Calu3 (cell line): Measurements from ENCODE around the gene CREBRF. TPM values are rescaled to one million over a fixed set of nuclear protein-coding genes. Genes with fewer than 3 reads are reported as not detected.
"Not testable (repeated sequence)": the region's sequence is repeated elsewhere in the genome, so short reads cannot be mapped to it uniquely, and the experiment has no call there.

Experiments
- BruUV-seq: library from RNA; stranded (reverse); fragments of 400-500 nt; replicated peaks from 2 replicates; lab custom pipeline; 2021; lab: Mats Ljungman, UMichigan
- CTCF ChIA-PET: fragments of 300-600 bp; sonication (Branson Sonifier 250); formaldehyde crosslinking; loops from one replicate; lab custom pipeline; 2022; ENCODE audit warnings: antibody characterized with exemption; lab: Charles Lee
- DNase-seq: peaks from one replicate; pipeline ENCODE4 v3.0.0; 2022
- H3K27ac Mint-ChIP-seq: one replicate; pipeline ENCODE4 v1.8.0; 2022; ENCODE audit warnings: mixed read lengths; ENCODE audit not compliant: unreplicated experiment
- H3K27me3 Mint-ChIP-seq: one replicate; pipeline ENCODE4 v1.8.0; 2022; ENCODE audit warnings: mixed read lengths; ENCODE audit not compliant: unreplicated experiment
- H3K36me3 Mint-ChIP-seq: one replicate; pipeline ENCODE4 v1.8.0; 2022; ENCODE audit warnings: mild to moderate bottlenecking, moderate library complexity, mixed read lengths; ENCODE audit not compliant: insufficient read depth, unreplicated experiment
- H3K4me1 Mint-ChIP-seq: one replicate; pipeline ENCODE4 v1.8.0; 2022; ENCODE audit warnings: mild to moderate bottlenecking, low read depth, mixed read lengths; ENCODE audit not compliant: unreplicated experiment
- H3K4me3 Mint-ChIP-seq: one replicate; pipeline ENCODE4 v1.8.0; 2022; ENCODE audit warnings: mild to moderate bottlenecking, low read depth, moderate library complexity, mixed read lengths; ENCODE audit not compliant: unreplicated experiment
- H3K9me3 Mint-ChIP-seq: one replicate; pipeline ENCODE4 v1.8.0; 2022; ENCODE audit warnings: low read depth, mixed read lengths; ENCODE audit not compliant: unreplicated experiment
- intact Hi-C: fragments of 100-400 bp; cut with micrococcal nuclease; formaldehyde crosslinking; loops from one replicate; pipeline ENCODE4 v1.10.0; 2022; ENCODE audit not compliant: unreplicated experiment
- total RNA-seq: library from RNA; stranded (reverse); gene quantifications from 2 replicates; pipeline ENCODE4 v1.2.3, GENCODE V29; 2022
- TF ChIP-seq, protein P1 (sequence below): fragments of 200-600 bp; IDR thresholded peaks from one replicate; pipeline ENCODE4 v1.8.0; 2022; ENCODE audit warnings: antibody characterized with exemption; ENCODE audit not compliant: unreplicated experiment

The CREBRF gene
- total RNA-seq, 1 experiment from 2014 or later = 18.2 TPM

DNA sequence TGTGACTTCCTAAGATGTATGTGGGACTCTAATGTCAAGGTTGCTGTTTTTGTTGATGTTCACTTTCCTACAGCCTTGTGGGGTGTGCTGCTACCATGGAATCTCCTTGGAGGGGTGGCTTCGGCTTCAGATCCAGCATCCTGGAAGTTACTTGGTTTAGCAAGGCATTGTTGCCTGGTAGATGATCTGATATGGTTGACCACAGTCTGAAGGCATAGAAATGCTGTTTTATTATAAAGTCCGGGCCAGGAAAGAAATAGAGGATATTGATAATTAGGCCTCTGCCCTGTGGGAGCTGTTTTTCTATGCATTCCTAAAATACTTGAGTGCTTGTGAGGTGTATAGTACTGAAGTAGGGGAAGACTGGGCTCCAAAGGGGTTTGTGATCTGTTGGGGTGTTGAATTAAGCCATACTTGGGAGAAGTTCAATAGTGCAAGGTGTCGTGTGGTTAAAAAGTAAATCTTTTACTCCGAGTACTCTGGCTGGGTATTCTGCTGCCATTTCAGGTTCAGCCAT lies 27.3 kb upstream of the CREBRF start:
- DNase-seq = no peak
- Mint-ChIP-seq H3K27me3 (no peaks in the 10 kb centered on the region), H3K4me3 (no peak overlapping the region), H3K9me3 (no peaks in the 10 kb centered on the region), H3K27ac (no peak overlapping the region), H3K36me3 (peaks cover 14% of the 10 kb centered on the region), H3K4me1 (no peaks in the 10 kb centered on the region)
- TF ChIP-seq, protein P1, sequence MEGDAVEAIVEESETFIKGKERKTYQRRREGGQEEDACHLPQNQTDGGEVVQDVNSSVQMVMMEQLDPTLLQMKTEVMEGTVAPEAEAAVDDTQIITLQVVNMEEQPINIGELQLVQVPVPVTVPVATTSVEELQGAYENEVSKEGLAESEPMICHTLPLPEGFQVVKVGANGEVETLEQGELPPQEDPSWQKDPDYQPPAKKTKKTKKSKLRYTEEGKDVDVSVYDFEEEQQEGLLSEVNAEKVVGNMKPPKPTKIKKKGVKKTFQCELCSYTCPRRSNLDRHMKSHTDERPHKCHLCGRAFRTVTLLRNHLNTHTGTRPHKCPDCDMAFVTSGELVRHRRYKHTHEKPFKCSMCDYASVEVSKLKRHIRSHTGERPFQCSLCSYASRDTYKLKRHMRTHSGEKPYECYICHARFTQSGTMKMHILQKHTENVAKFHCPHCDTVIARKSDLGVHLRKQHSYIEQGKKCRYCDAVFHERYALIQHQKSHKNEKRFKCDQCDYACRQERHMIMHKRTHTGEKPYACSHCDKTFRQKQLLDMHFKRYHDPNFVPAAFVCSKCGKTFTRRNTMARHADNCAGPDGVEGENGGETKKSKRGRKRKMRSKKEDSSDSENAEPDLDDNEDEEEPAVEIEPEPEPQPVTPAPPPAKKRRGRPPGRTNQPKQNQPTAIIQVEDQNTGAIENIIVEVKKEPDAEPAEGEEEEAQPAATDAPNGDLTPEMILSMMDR = no peak
- CTCF ChIA-PET = interaction anchor here (0.6 to 1.0 kb wide), 3 partner anchors 28 to 752 kb away, joined by 3 to 5 read pairs (median 4); no protein-coding TSS in a partner anchor
- no TSS peak for BruUV-seq
- intact Hi-C loops = loop anchor here (5.0 kb wide), 1 partner anchor 42 kb away; no protein-coding TSS in a partner anchor

- Mint-ChIP-seq H3K27me3 (no peaks in the 10 kb centered on the region), H3K4me1 (peaks cover 4% of the 10 kb centered on the region), H3K27ac (no peak overlapping the region), H3K9me3 (no peaks in the 10 kb centered on the region), H3K4me3 (no peak overlapping the region), H3K36me3 (peaks cover 13% of the 10 kb centered on the region)
- BruUV-seq = no TSS peak
- CTCF ChIA-PET = interaction anchor here (0.6 to 1.0 kb wide), 2 partner anchors 28 to 45 kb away, joined by 4 to 5 read pairs; no protein-coding TSS in a partner anchor
- no peak for DNase-seq
- TF ChIP-seq, protein P1 = no peak
- intact Hi-C loops = loop anchor here (5.0 kb wide), 1 partner anchor 42 kb away; no protein-coding TSS in a partner anchor
Observed at GRCh38 chr5:173029499-173029921, 26.6 kb upstream of the CREBRF start.

GRCh38 chr5:173032096-173032495 lies 24.1 kb upstream of the CREBRF start:
- peaks cover 35% of the 10 kb centered on the region for H3K36me3 Mint-ChIP-seq
- H3K9me3 Mint-ChIP-seq, H3K27ac Mint-ChIP-seq: not testable (repeated sequence)

DNA sequence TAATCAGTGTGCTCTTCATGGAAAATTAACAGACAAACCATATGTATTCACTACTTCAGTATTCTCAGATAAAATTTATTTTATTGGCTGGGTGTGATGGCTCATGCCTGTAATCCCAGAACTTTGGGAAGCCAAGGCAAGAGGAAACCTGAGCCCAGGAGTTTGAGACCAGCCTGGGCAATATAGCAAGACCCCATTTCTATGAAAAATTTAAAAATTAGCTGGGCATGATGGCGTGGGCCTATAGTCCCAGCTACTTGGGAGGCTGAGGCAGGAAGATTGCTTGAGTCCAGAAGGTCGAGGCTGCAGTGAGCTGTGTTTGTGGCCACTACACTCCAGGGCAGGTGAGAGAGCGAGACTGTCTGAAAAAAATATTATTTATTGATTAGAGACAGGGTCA lies 23.4 kb upstream of the CREBRF start:
- intact Hi-C loops = no loop called here
- no peaks in the 10 kb centered on the region for H3K27me3 Mint-ChIP-seq
- peaks cover 26% of the 10 kb centered on the region for H3K4me1 Mint-ChIP-seq
- H3K4me3 Mint-ChIP-seq = no peak overlapping the region
- no peak overlapping the region for H3K27ac Mint-ChIP-seq
- no peak for DNase-seq
- no peaks in the 10 kb centered on the region for H3K9me3 Mint-ChIP-seq
- no TSS peak for BruUV-seq
- TF ChIP-seq, protein P1 = no peak
- peaks cover 37% of the 10 kb centered on the region for H3K36me3 Mint-ChIP-seq
- CTCF ChIA-PET = no interaction called here

More at GRCh38 chr5:173032096-173032495, 24.1 kb upstream of the CREBRF start:
- BruUV-seq, H3K27me3 Mint-ChIP-seq, intact Hi-C loops, H3K4me3 Mint-ChIP-seq, DNase-seq: not testable (repeated sequence)
- peaks cover 26% of the 10 kb centered on the region for H3K4me1 Mint-ChIP-seq
- CTCF ChIA-PET = interaction anchor here (0.6 kb wide), 1 partner anchor 32 kb away, joined by 3 read pairs; no protein-coding TSS in a partner anchor

- TF ChIP-seq, protein P1 = no peak
- Mint-ChIP-seq H3K4me1 (peaks cover 26% of the 10 kb centered on the region), H3K27me3 (no peaks in the 10 kb centered on the region), H3K9me3 (no peaks in the 10 kb centered on the region), H3K36me3 (peaks cover 37% of the 10 kb centered on the region), H3K27ac (no peak overlapping the region), H3K4me3 (no peak overlapping the region)
- BruUV-seq = no TSS peak
- intact Hi-C loops = no loop called here
- no peak for DNase-seq
- CTCF ChIA-PET = interaction anchor here (0.6 kb wide), 1 partner anchor 24 kb away, joined by 10 read pairs; no protein-coding TSS in a partner anchor
Observed at GRCh38 chr5:173033923-173034322, 22.2 kb upstream of the CREBRF start.
